ENCODE measurements around the gene PTPRN2. TPM values are rescaled to one million over a fixed set of nuclear protein-coding genes. Genes with fewer than 3 reads are reported as not detected.
"Not testable (repeated sequence)": the region's sequence is repeated elsewhere in the genome, so short reads cannot be mapped to it uniquely, and the experiment has no call there.

The PTPRN2 gene
- polyA plus RNA-seq, 2 donors = 0.37 to 0.40 TPM

- H3K4me3 ChIP-seq (ENCODE audit: low read depth in 1 of 2, low read length in 2 of 2) = no peak overlapping the region
- no peaks in the 10 kb centered on the region for H3K36me3 ChIP-seq (ENCODE audit: control insufficient read depth in 2 of 2, insufficient read depth in 2 of 2, low read length in 1 of 2)
- 81 to 85% methylated on average over 7 of the region's 7 CpGs for WGBS, 2 donors
- no peaks in the 10 kb centered on the region for H3K27me3 ChIP-seq (ENCODE audit: control insufficient read depth in 1 of 2, insufficient read depth in 2 of 2, low read length in 2 of 2)
- no peak overlapping the region for H3K27ac ChIP-seq (ENCODE audit: low read depth in 2 of 2, low read length in 1 of 2)
- peaks cover 0 to 4% of the 10 kb centered on the region in 2 donors for H3K9me3 ChIP-seq (ENCODE audit: control insufficient read depth in 2 of 2, insufficient read depth in 1 of 2, low read depth in 1 of 2, low read length in 1 of 2)
- peaks cover 0 to 1% of the 10 kb centered on the region in 2 donors for H3K4me1 ChIP-seq (ENCODE audit: control insufficient read depth in 2 of 2, insufficient read depth in 2 of 2, low read length in 1 of 2)
Measured at GRCh38 chr7:158255558-158255957, 332.1 kb downstream of the PTPRN2 start.

DNA sequence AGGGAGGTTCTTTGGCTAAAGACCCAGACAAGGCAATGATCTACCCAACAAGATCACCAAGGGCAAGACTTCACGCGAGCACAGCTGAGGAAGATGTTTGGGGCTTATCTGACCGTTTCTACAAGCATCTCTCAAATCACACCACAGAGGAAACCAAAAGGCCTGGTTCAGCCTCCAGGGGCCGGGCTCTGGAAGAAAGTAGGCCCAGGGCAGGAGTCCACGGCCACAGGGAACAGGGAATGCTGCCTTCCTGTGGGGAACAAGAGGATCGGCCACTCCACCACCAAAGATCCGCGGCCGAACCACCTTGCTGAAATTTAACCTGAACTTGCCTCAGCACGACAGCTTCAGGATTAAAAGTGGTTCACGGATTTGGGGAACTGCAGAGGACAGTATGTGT is 332.5 kb downstream of the PTPRN2 start:
- WGBS, 2 donors = 84 to 89% methylated on average over 11 of the region's 11 CpGs
- Histone ChIP-seq H3K4me1 (ENCODE audit: control insufficient read depth in 2 of 2, insufficient read depth in 2 of 2, low read length in 1 of 2) (no peaks in the 10 kb centered on the region), H3K4me3 (ENCODE audit: low read depth in 1 of 2, low read length in 2 of 2) (no peak overlapping the region), H3K9me3 (ENCODE audit: control insufficient read depth in 2 of 2, insufficient read depth in 1 of 2, low read depth in 1 of 2, low read length in 1 of 2) (peaks cover 0 to 4% of the 10 kb centered on the region in 2 donors), H3K27me3 (ENCODE audit: control insufficient read depth in 1 of 2, insufficient read depth in 2 of 2, low read length in 2 of 2) (no peaks in the 10 kb centered on the region), H3K36me3 (ENCODE audit: control insufficient read depth in 2 of 2, insufficient read depth in 2 of 2, low read length in 1 of 2) (no peaks in the 10 kb centered on the region), H3K27ac (ENCODE audit: low read depth in 2 of 2, low read length in 1 of 2) (no peak overlapping the region)

- not testable (repeated sequence) for H3K36me3 ChIP-seq (ENCODE audit: control insufficient read depth in 2 of 2, insufficient read depth in 2 of 2, low read length in 1 of 2); H3K27ac ChIP-seq (ENCODE audit: low read depth in 2 of 2, low read length in 1 of 2); H3K4me3 ChIP-seq (ENCODE audit: low read depth in 1 of 2, low read length in 2 of 2); H3K27me3 ChIP-seq (ENCODE audit: control insufficient read depth in 1 of 2, insufficient read depth in 2 of 2, low read length in 2 of 2); H3K4me1 ChIP-seq (ENCODE audit: control insufficient read depth in 2 of 2, insufficient read depth in 2 of 2, low read length in 1 of 2)
- peaks cover 0 to 12% of the 10 kb centered on the region in 2 donors for H3K9me3 ChIP-seq (ENCODE audit: control insufficient read depth in 2 of 2, insufficient read depth in 1 of 2, low read depth in 1 of 2, low read length in 1 of 2)
- WGBS, 2 donors = 66 to 71% methylated on average over 12 to 13 of the region's 16 CpGs
Measured at GRCh38 chr7:158253670-158254045, 334.0 kb downstream of the PTPRN2 start.

GRCh38 chr7:158252837-158253669 is 334.6 kb downstream of the PTPRN2 start:
- peaks cover 0 to 12% of the 10 kb centered on the region in 2 donors for H3K9me3 ChIP-seq (ENCODE audit: control insufficient read depth in 2 of 2, insufficient read depth in 1 of 2, low read depth in 1 of 2, low read length in 1 of 2)

DNA sequence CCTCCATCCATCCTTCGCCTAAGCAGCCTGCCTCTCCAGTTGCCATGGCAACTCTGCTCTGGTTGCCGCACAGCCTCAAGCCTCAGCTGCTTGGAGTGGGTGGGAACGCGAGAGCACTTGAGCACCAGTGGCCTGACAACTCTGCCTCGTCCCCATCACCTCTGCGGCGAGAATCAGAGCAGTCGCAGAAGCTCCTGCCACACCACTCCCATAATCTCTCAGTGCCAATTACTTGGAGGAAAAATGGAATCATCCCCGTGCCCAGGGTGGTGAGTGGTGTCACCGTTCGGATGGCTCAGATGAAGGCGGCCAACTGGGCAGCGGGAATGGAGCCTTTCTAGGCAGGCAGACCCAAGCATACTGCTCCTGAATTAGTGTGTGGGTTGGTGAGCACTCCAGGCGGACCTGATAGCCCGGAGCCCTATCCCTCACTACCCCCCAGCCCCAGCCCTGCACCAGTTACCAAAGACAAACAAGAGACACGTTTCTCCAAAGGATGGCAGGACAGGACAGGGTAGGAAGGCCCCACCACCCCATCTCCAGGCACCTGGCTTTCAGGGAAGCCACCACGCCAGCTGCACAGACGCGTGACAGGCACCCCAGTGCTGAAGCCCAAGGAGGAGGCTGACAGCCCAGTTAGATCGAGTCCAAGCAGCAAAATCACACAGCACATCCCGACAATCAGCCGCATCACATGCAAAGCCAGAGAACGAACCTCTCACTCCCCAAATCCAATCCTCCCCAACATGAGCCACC is 335.4 kb downstream of the PTPRN2 start:
- H3K36me3 ChIP-seq (ENCODE audit: control insufficient read depth in 2 of 2, insufficient read depth in 2 of 2, low read length in 1 of 2) = no peaks in the 10 kb centered on the region
- H3K4me3 ChIP-seq (ENCODE audit: low read depth in 1 of 2, low read length in 2 of 2) = no peak overlapping the region
- no peaks in the 10 kb centered on the region for H3K27me3 ChIP-seq (ENCODE audit: control insufficient read depth in 1 of 2, insufficient read depth in 2 of 2, low read length in 2 of 2)
- no peak overlapping the region for H3K27ac ChIP-seq (ENCODE audit: low read depth in 2 of 2, low read length in 1 of 2)
- WGBS, 2 donors = 81 to 85% methylated on average over 23 of the region's 23 CpGs
- H3K9me3 ChIP-seq (ENCODE audit: control insufficient read depth in 2 of 2, insufficient read depth in 1 of 2, low read depth in 1 of 2, low read length in 1 of 2) = peaks cover 0 to 12% of the 10 kb centered on the region in 2 donors
- no peaks in the 10 kb centered on the region for H3K4me1 ChIP-seq (ENCODE audit: control insufficient read depth in 2 of 2, insufficient read depth in 2 of 2, low read length in 1 of 2)

More at GRCh38 chr7:158252837-158253669, 334.6 kb downstream of the PTPRN2 start:
- no peaks in the 10 kb centered on the region for H3K4me1 ChIP-seq (ENCODE audit: control insufficient read depth in 2 of 2, insufficient read depth in 2 of 2, low read length in 1 of 2)
- H3K4me3 ChIP-seq (ENCODE audit: low read depth in 1 of 2, low read length in 2 of 2) = no peak overlapping the region
- H3K36me3 ChIP-seq (ENCODE audit: control insufficient read depth in 2 of 2, insufficient read depth in 2 of 2, low read length in 1 of 2) = no peaks in the 10 kb centered on the region
- H3K27ac ChIP-seq (ENCODE audit: low read depth in 2 of 2, low read length in 1 of 2) = no peak overlapping the region
- H3K27me3 ChIP-seq (ENCODE audit: control insufficient read depth in 1 of 2, insufficient read depth in 2 of 2, low read length in 2 of 2) = no peaks in the 10 kb centered on the region
- 70% methylated on average over 34 of the region's 34 CpGs for WGBS, 2 donors

GRCh38 chr7:158251061-158251965 is 336.3 kb downstream of the PTPRN2 start:
- Histone ChIP-seq H3K4me1 (ENCODE audit: control insufficient read depth in 2 of 2, insufficient read depth in 2 of 2, low read length in 1 of 2) (no peaks in the 10 kb centered on the region), H3K27ac (ENCODE audit: low read depth in 2 of 2, low read length in 1 of 2) (no peak overlapping the region), H3K9me3 (ENCODE audit: control insufficient read depth in 2 of 2, insufficient read depth in 1 of 2, low read depth in 1 of 2, low read length in 1 of 2) (peaks cover 0 to 12% of the 10 kb centered on the region in 2 donors), H3K27me3 (ENCODE audit: control insufficient read depth in 1 of 2, insufficient read depth in 2 of 2, low read length in 2 of 2) (no peaks in the 10 kb centered on the region), H3K4me3 (ENCODE audit: low read depth in 1 of 2, low read length in 2 of 2) (no peak overlapping the region), H3K36me3 (ENCODE audit: control insufficient read depth in 2 of 2, insufficient read depth in 2 of 2, low read length in 1 of 2) (no peaks in the 10 kb centered on the region)
- WGBS, 2 donors = 83 to 88% methylated on average over 18 of the region's 18 CpGs

DNA sequence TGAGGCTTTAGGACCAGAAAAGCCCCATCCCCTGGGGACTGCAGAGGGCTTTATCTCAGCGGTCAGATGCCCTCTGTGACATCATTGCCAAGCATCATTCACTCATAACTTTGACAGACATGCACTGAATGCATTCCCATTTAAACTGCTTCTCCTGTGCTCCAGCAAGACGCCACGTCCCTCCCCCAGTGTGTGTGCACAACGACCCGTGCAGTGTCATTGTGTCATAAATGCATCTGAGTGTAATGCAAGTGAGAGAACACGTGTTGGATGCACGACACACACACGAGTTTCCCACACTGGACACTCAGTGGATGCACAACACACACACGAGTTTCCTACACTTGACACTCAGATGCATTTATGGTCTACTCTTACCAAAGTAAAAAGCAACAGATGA is 337.9 kb downstream of the PTPRN2 start:
- Histone ChIP-seq H3K4me3 (ENCODE audit: low read depth in 1 of 2, low read length in 2 of 2) (no peak overlapping the region), H3K4me1 (ENCODE audit: control insufficient read depth in 2 of 2, insufficient read depth in 2 of 2, low read length in 1 of 2) (no peaks in the 10 kb centered on the region), H3K9me3 (ENCODE audit: control insufficient read depth in 2 of 2, insufficient read depth in 1 of 2, low read depth in 1 of 2, low read length in 1 of 2) (peaks cover 0 to 12% of the 10 kb centered on the region in 2 donors), H3K36me3 (ENCODE audit: control insufficient read depth in 2 of 2, insufficient read depth in 2 of 2, low read length in 1 of 2) (no peaks in the 10 kb centered on the region), H3K27me3 (ENCODE audit: control insufficient read depth in 1 of 2, insufficient read depth in 2 of 2, low read length in 2 of 2) (no peaks in the 10 kb centered on the region), H3K27ac (ENCODE audit: low read depth in 2 of 2, low read length in 1 of 2) (no peak overlapping the region)
- 76 to 79% methylated on average over 9 of the region's 9 CpGs for WGBS, 2 donors

- Histone ChIP-seq H3K36me3 (ENCODE audit: control insufficient read depth in 2 of 2, insufficient read depth in 2 of 2, low read length in 1 of 2) (no peaks in the 10 kb centered on the region), H3K4me1 (ENCODE audit: control insufficient read depth in 2 of 2, insufficient read depth in 2 of 2, low read length in 1 of 2) (no peaks in the 10 kb centered on the region), H3K4me3 (ENCODE audit: low read depth in 1 of 2, low read length in 2 of 2) (no peak overlapping the region), H3K27me3 (ENCODE audit: control insufficient read depth in 1 of 2, insufficient read depth in 2 of 2, low read length in 2 of 2) (no peaks in the 10 kb centered on the region), H3K27ac (ENCODE audit: low read depth in 2 of 2, low read length in 1 of 2) (no peak overlapping the region), H3K9me3 (ENCODE audit: control insufficient read depth in 2 of 2, insufficient read depth in 1 of 2, low read depth in 1 of 2, low read length in 1 of 2) (peaks cover 0 to 12% of the 10 kb centered on the region in 2 donors)
- 54 to 70% methylated on average over 8 to 9 of the region's 10 CpGs for WGBS, 2 donors
Measured at GRCh38 chr7:158248816-158249215, 338.8 kb downstream of the PTPRN2 start.
